DLD1 (cell line): ENCODE data around the gene SLC12A7.
"Not testable (repeated sequence)": the region's sequence is repeated elsewhere in the genome, so short reads cannot be mapped to it uniquely, and the experiment has no call there.

Source experiments
- in situ Hi-C: cut with HindIII; loops from 2 replicates; pipeline ENCODE4 v1.10.0; 2017; ENCODE audit warnings: low sequenced_read_pairs

Gene SLC12A7

DNA sequence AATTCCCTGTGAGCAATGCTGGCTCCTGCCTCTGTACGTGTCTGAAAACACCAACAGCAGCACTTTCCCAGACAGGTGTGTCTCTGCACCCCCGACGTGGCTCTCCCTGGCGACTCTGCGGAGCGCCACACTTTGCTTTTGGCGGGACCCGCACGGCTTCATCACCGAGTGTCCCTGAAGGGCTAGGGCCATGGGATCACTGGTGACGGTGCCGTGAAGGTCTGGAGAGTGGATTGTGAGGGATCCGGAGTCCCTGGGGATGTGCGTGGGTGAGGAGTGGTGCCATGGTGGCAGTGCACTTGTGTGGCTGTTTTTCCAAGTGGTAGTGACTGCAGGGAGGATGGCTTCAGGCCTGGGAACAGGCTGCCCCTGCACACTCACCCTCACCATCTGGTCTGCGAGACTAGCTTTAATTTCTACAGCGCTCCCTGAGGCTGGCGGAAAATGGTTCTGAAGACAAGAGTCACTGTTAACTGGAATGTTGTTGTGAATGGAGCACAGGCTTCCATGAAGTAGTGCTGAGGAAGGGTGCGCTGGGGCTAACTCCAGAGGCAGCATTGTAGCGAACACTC, 100.0 kb downstream of the SLC12A7 start:
- in situ Hi-C loops, result no loop called here

DNA sequence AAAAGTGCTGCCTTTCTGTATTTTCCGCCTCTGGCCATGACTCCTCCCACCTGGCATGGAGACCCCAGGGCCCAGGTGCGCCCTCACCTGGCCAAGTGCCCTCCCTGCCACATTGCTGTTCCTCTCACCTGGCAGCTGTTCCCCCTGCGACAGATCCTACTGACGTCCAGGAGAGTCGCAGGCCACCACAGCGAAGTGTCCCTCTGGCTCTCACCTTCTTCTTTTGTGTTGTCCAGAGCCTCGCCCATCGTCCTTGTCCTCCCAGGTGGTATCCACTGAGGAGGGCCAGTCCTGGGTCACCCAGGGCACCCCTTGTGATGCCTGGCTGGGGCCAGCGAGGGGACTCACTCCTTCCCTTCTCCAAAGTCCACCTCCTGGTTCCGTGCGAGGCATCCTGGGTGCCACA, 100.6 kb downstream of the SLC12A7 start:
- in situ Hi-C loops, result no loop called here

- in situ Hi-C loops, result no loop called here
These were observed 101.2 kb downstream of the SLC12A7 start for GRCh38 chr5:1010641-1011046.

DNA sequence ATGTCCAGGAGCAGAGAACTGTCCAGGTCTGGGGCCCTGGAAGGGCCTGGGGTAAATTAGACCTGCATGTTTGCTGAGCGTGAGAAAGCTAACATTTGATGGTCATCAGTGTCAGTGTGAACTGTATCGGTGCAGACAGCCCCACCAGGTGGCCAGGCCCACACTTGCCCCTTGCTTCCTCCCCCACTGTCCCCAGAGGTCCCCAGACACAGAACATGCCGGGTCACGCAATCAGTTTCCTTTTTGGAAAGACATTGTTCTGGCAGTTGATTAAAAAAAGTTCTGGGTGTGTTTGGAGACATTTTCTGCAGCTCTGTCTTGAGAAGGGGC, 101.7 kb downstream of the SLC12A7 start:
- in situ Hi-C loops, result no loop called here

GRCh38 chr5:1009359-1010180, 102.3 kb downstream of the SLC12A7 start:
- in situ Hi-C loops, result no loop called here

GRCh38 chr5:1008451-1009358, 103.2 kb downstream of the SLC12A7 start, which contains the start of gene NKD2:
TSS of gene NKD2 (plus strand) at chr5:1008802. CDS start at chr5:1009058, 256 bp downstream.
- in situ Hi-C loops, result no loop called here

DNA sequence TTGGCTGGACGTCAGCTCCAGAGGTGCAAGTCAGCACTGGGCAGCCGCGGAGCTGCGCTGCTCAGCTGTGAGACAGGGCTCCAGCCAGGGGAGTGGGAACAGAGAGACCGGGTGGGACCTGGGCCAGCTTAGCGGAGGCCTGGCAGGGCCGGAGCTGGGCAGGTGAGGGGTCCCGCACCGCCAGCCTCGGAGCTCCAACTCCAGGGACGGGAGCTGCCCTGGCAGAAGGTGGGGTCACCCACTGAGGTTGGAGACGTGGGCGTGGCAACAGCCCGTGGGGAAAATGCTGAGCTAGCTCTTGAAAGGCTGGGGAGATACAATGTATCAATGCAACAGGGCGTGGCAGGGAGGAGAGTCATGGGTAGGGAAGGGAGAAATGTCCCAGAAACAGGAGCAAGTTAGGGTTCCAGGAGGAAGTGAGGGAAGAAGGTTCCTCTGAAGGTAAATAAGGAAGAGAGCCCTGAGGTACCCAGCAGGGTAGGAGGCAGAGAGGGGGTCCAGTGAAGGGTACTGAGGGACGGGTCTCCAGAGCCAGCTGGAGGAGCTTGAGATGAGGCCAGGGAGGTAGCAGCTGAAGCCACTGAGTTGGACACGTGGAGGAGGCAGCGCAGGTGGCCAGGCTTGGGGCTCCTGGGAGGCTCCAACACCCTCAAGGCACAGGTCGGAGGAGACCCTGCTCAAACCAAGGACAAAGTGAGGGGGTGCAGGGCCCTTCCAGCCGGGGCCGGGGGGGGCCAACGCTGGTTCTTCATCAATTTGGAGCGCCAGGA, 104.0 kb downstream of the SLC12A7 start:
- in situ Hi-C loops, result no loop called here

GRCh38 chr5:1007221-1007680, 104.6 kb downstream of the SLC12A7 start:
- in situ Hi-C loops, result no loop called here

DNA sequence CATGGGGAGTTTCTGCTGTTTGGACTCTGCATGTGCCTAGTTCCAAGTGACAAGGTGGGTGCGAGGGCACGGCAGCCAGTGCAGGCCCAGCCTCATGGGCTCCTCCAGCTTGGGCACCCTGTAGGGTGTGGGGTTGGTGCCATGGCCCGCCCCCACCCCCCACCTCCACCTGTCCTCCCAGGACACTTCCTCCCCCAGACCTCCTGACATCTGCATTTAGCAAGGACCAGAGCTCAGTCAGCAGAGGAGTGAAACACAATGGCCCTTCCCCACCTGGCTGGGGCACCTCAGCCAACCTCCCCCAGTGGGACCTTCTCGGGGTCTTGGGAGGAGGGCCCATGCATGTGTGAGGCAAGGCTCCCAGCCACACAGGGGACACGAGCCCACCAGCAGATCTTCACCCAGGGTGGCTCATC, 105.2 kb downstream of the SLC12A7 start:
- in situ Hi-C loops, result no loop called here

DNA sequence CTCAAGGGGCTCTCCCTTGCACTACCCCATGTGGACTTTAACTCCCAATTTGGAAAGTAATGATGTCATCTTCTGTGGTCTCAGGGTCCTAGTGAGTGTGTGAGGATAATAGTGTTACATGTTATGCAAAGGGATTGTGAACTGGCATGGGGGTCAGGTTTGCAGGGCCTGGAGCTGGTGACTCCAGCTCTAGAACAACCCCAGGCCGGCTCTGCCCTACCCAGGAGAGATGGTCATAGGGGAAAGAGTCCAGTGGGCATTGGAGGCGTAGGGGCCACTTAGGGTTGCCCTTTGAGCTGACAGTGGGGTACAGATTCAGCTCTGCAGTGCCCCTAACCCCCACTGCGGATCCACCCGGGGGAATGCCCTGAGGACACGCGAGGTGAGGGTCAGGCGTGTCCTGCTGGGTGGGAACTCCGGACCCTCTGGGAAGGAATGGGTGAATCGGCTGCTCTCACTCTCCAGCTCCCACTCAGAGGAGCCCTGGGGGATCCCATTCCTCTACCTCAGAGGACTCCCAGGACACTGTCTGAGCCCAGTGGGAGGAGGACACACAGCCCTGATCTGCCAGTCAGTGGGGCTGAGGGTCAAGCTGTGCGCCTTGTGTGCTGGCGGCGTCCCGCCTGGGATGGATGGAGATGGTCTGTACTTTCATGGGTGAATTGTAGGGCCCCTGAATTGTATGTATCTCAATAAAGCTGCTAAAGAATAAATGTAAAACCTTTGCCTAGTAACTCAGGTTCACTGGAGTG, 105.8 kb downstream of the SLC12A7 start:
- in situ Hi-C loops, result no loop called here

- in situ Hi-C loops, result no loop called here
These were observed 106.5 kb downstream of the SLC12A7 start for GRCh38 chr5:1005249-1005851.

- in situ Hi-C loops, result no loop called here
These were observed 107.2 kb downstream of the SLC12A7 start for GRCh38 chr5:1004461-1005248.

- in situ Hi-C loops, result no loop called here
These were observed 108.4 kb downstream of the SLC12A7 start for GRCh38 chr5:1003296-1003937.

DNA sequence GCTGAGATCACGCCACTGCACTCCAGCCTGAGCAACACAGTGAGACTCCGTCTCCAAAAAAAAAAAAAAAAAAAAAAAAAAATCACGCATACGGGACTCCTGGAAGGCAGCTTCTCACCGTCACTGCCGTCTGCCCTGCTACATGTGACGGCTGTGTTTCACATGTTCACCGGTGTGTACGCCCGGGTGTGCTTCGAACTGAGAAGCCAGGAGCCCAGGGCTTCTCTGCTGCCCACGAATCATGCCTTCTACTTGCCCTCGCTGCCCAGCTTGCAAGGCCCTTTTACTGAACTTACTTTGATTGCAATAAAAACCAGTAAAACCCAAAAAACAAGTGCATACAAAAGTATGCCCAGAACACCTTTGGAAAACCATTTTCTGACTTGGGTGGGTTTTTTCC, 109.0 kb downstream of the SLC12A7 start:
- in situ Hi-C loops, result no loop called here

DNA sequence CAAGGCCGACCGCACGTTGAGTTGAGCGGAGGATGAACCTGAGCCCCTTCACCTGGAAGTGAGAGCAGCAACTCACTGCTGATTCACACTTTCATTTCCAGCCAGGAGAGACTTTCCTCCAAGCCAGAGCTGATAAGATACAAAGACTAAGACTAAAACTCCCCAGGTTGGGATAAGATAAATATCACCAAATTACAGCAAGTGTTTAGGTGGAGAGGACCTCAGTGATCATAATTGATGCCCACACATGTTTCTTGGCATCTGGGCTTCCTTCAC, 109.7 kb downstream of the SLC12A7 start:
- in situ Hi-C loops, result no loop called here

DNA sequence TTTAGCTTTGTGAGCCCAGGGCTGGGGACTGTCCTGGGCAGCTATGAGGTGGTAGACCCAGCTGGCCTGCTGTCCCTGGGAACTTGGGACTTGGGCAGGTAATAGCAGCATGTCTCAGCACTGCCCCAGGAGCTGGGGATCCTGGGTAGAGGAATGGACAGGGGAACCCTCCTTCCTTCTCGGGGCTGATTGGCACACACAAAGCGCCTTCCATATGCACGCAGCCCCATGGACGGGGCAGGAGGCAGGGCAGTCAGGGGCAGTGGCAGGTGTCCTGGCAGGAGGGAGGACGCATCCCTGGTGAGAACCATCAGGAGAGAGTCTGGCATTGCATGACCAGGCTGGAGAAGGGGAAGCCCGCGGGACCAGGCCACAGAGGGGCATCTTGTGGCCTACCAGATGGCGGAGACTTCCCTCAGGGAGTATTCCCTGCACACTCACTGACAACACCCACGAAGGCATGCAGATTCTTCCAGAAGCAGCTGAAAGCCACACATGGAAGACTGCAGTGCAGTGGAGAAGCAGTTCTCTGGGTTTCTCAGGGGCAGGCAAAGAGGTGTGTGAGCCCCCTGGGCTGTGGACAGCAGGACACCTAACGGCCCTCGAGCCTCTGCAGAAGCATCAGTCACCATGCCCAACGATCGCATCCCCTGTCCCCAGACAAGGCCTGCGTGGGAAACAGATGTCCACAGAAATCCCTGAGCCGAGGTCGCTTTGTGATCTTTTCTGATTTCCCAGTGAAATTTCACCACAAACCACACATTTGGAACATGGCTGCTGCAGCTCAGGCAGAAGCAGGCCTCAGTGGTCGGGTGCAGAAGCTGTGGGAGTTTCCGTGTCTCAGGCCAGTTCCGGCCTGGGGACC, 110.2 kb downstream of the SLC12A7 start:
- in situ Hi-C loops, result no loop called here

DNA sequence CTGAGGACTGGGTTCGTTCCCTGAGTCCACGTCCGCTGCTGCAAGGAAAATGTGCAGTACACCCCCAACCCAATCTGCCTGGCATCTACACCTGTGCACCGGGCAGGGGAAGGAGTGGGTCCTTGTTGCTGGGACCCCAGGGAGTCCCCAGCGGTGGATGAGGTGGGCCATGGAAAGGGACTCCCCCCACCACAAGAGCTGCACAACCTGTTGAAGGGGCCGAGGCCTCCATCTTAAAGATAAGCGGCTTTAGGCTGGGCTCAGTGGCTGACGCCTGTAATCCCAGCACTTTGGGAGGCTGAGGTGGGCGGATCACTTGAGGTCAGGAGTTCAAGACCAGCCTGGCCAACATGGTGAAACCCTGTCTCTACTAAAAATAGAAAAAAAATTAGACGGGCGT, 111.0 kb downstream of the SLC12A7 start:
- in situ Hi-C loops, result not testable (repeated sequence)
